ENCODE results near the gene TP53. TPM values are rescaled to one million over a fixed set of nuclear protein-coding genes. Genes with fewer than 3 reads are reported as not detected.

TP53 gene
- total RNA-seq, 2 experiments from 2014 or later, result 129 to 138 TPM

GRCh38 chr17:7716901-7717755 is 29.8 kb upstream of the TP53 start, which contains the start of gene DNAH2:
Gene DNAH2, plus strand, starts transcription at chr17:7717744. Its CDS starts 1,991 bp downstream, at chr17:7719735.
- CTCF ChIA-PET, result interaction anchor here (1.0 to 1.5 kb wide), 5 partner anchors 10 to 436 kb away, joined by 3 to 6 read pairs (median 3); partner anchors contain the start of genes SLC2A4 and WRAP53
- TF ChIP-seq CTCF (IDR thresholded peaks at IDR 0.05), result peak; percentile 49
- H3K9me3 Mint-ChIP-seq, result no peaks in the 10 kb centered on the region
- H3K36me3 Mint-ChIP-seq (ENCODE audit: low read depth), result no peaks in the 10 kb centered on the region
- ATAC-seq, result peak; percentile 80
- H3K4me1 Mint-ChIP-seq (ENCODE audit: low read depth), result peaks cover 9% of the 10 kb centered on the region
- peak within 1 kb of the TSS; percentile 68 for H3K4me3 Mint-ChIP-seq
- no peak within 1 kb of the TSS for H3K27ac Mint-ChIP-seq
- POLR2A ChIA-PET, result interaction anchor here (1.4 kb wide), 1 partner anchor 30 kb away, joined by 5 read pairs; the partner anchor contains the start of gene TP53
- intact Hi-C loops (cut with micrococcal nuclease), result no loop called here
- H3K27me3 Mint-ChIP-seq, result peaks cover 60% of the 10 kb centered on the region
- peak; percentile 66 for DNase-seq

GRCh38 chr17:7715936-7716886 is 28.9 kb upstream of the TP53 start:
- Mint-ChIP-seq H3K9me3 (no peaks in the 10 kb centered on the region), H3K27ac (no peak overlapping the region), H3K4me1 (ENCODE audit: low read depth) (peaks cover 9% of the 10 kb centered on the region), H3K4me3 (peak overlapping the region; percentile 68), H3K36me3 (ENCODE audit: low read depth) (no peaks in the 10 kb centered on the region), H3K27me3 (peaks cover 61% of the 10 kb centered on the region)
- ChIA-PET POLR2A (no interaction called here), CTCF (interaction anchor here (0.8 to 1.4 kb wide), 4 partner anchors 10 to 435 kb away, joined by 3 to 4 read pairs (median 3); partner anchors contain the start of genes SLC2A4 and WRAP53)
- no peak for ATAC-seq
- intact Hi-C loops (cut with micrococcal nuclease), result no loop called here
- DNase-seq, result no peak
- TF ChIP-seq CTCF (IDR thresholded peaks at IDR 0.05), result no peak

GRCh38 chr17:7714721-7715594 is 27.7 kb upstream of the TP53 start:
- ChIA-PET CTCF (interaction anchor here (1.6 to 2.4 kb wide), 2 partner anchors 29 to 85 kb away, joined by 3 to 7 read pairs; partner anchors contain the start of gene SHBG), POLR2A (interaction anchor here (1.0 to 2.9 kb wide), 3 partner anchors 27 to 30 kb away, joined by 3 to 13 read pairs (median 3); partner anchors contain the start of genes TP53 and WRAP53)
- TF ChIP-seq CTCF (IDR thresholded peaks at IDR 0.05), result no peak
- ATAC-seq (no peak), DNase-seq (no peak)
- Mint-ChIP-seq H3K36me3 (ENCODE audit: low read depth) (no peaks in the 10 kb centered on the region), H3K27ac (no peak overlapping the region), H3K27me3 (peaks cover 61% of the 10 kb centered on the region), H3K4me3 (no peak overlapping the region), H3K4me1 (ENCODE audit: low read depth) (peaks cover 17% of the 10 kb centered on the region), H3K9me3 (no peaks in the 10 kb centered on the region)
- intact Hi-C loops (cut with micrococcal nuclease), result no loop called here

GRCh38 chr17:7713782-7714181 is 26.5 kb upstream of the TP53 start:
- no peak for TF ChIP-seq CTCF (IDR thresholded peaks at IDR 0.05)
- peaks cover 18% of the 10 kb centered on the region for H3K4me1 Mint-ChIP-seq (ENCODE audit: low read depth)
- ChIA-PET CTCF (interaction anchor here (0.8 to 2.4 kb wide), 4 partner anchors 9 to 84 kb away, joined by 3 to 7 read pairs (median 3); partner anchors contain the start of genes SHBG and TP53), POLR2A (interaction anchor here (0.6 to 2.9 kb wide), 3 partner anchors 18 to 29 kb away, joined by 3 to 13 read pairs (median 3); partner anchors contain the start of gene TP53)
- no peak overlapping the region for H3K27ac Mint-ChIP-seq
- H3K27me3 Mint-ChIP-seq, result peaks cover 60% of the 10 kb centered on the region
- DNase-seq, result no peak
- no peaks in the 10 kb centered on the region for H3K9me3 Mint-ChIP-seq
- no peak overlapping the region for H3K4me3 Mint-ChIP-seq
- intact Hi-C loops (cut with micrococcal nuclease), result no loop called here
- no peak for ATAC-seq
- H3K36me3 Mint-ChIP-seq (ENCODE audit: low read depth), result no peaks in the 10 kb centered on the region
